ENCODE measurements around the gene SF3B4. TPM values are rescaled to one million over a fixed set of nuclear protein-coding genes. Genes with fewer than 3 reads are reported as not detected.

SF3B4 gene
- total and polyA plus RNA-seq, 2 of the 4 experiments (the other 2 are of a cell fraction), result 6.6 to 64.4 TPM

GRCh38 chr1:149965440-149965839 lies 37.8 kb upstream of the SF3B4 start:
- no peak overlapping the region for H3K27ac ChIP-seq (ENCODE audit: insufficient read depth, low read length)
- H3K18ac ChIP-seq (ENCODE audit: low read depth, low read length), result no peak overlapping the region
- H3K4me3 ChIP-seq (ENCODE audit: insufficient read depth, low read depth, low read length), result no peak overlapping the region
- no TSS peak for BruUV-seq (replicated peaks)
- H2BK120ac ChIP-seq (ENCODE audit: low read depth, low read length), result no peak overlapping the region
- no peak overlapping the region for H2AFZ ChIP-seq (replicated peaks; ENCODE audit: low read length, poor library complexity)
- no peak overlapping the region for H3K9ac ChIP-seq (ENCODE audit: low read depth, low read length)
- peaks cover 27% of the 10 kb centered on the region for H3K36me3 ChIP-seq (ENCODE audit: control insufficient read depth, insufficient read depth, low read length)
- dilution Hi-C loops (cut with HindIII; ENCODE audit: low sequenced_read_pairs, unreplicated experiment) (no loop called here), in situ Hi-C loops (cut with MboI; ENCODE audit: low sequenced_read_pairs) (no loop called here), intact Hi-C loops (cut with micrococcal nuclease) (no loop called here)
- no peak overlapping the region for H2AK9ac ChIP-seq (replicated peaks; ENCODE audit: low read depth, low read length, poor library complexity)
- H2AK5ac ChIP-seq (ENCODE audit: low read depth, low read length), result no peak overlapping the region
- H3K14ac ChIP-seq (replicated peaks; ENCODE audit: low read depth, low read length), result no peak overlapping the region
- no peak overlapping the region for H4K91ac ChIP-seq (ENCODE audit: insufficient read depth, low read depth, low read length)
- H3K79me1 ChIP-seq (ENCODE audit: low read depth in 1 of 2, low read length in 2 of 2), result peaks cover 12 to 33% of the 10 kb centered on the region in 2 experiments; a peak in 3 of 4 replicates
- H2BK20ac ChIP-seq (ENCODE audit: low read depth, low read length), result no peak overlapping the region
- CTCF ChIA-PET, result interaction anchor here (1.0 to 1.1 kb wide), 2 partner anchors 18 to 222 kb away, joined by 3 read pairs; no protein-coding TSS in a partner anchor
- no peak overlapping the region for H3K4ac ChIP-seq (ENCODE audit: low read depth, low read length)
- TF ChIP-seq MXI1 (IDR thresholded peaks at IDR 0.05; ENCODE audit: borderline replicate concordance, low read depth, low read length), result no peak
- no peak for TF ChIP-seq POLR2A (IDR thresholded peaks at IDR 0.05; ENCODE audit: low read depth, low read length)
- TF ChIP-seq FOS (IDR thresholded peaks at IDR 0.05; ENCODE audit: low read depth, low read length), result no peak
- no peak for TF ChIP-seq BHLHE40 (IDR thresholded peaks at IDR 0.05; ENCODE audit: low read depth, low read length)
- TF ChIP-seq SMC3 (IDR thresholded peaks at IDR 0.05; ENCODE audit: low read depth, low read length), result no peak
- no peak for TF ChIP-seq CEBPB (IDR thresholded peaks at IDR 0.05; ENCODE audit: low read depth, low read length)
- TF ChIP-seq USF2 (IDR thresholded peaks at IDR 0.05; ENCODE audit: low read depth, low read length), result no peak
- TF ChIP-seq MAFK (IDR thresholded peaks at IDR 0.05; ENCODE audit: low read depth, low read length), result no peak
- H2BK5ac ChIP-seq (ENCODE audit: low read depth, low read length, poor library complexity, severe bottlenecking), result no peak overlapping the region
- no peak overlapping the region for H3K23ac ChIP-seq (ENCODE audit: low read depth, low read length)
- POLR2A ChIA-PET (ENCODE audit: unreplicated experiment), result no interaction called here
- H4K8ac ChIP-seq (ENCODE audit: low read depth in 2 of 2, low read length in 2 of 2), result no peak overlapping the region
- H4K5ac ChIP-seq (ENCODE audit: low read depth, low read length), result no peak overlapping the region
- no peak overlapping the region for H2BK15ac ChIP-seq (ENCODE audit: low read depth, low read length)
- H4K20me1 ChIP-seq (ENCODE audit: insufficient read depth, low read length), result no peaks in the 10 kb centered on the region; the same call in 1 of the 2 replicates
- H3K9me1 ChIP-seq (ENCODE audit: insufficient read depth, low read length), result peaks cover 7% of the 10 kb centered on the region
- no peak overlapping the region for H3K56ac ChIP-seq (ENCODE audit: extremely low read depth, insufficient read depth, low read length)
- H3K4me2 ChIP-seq (ENCODE audit: low read depth, low read length), result no peak overlapping the region
- no CpG with 5 or more reads among the region's 3 CpGs for WGBS, 2 experiments (ENCODE audit: extremely low coverage in 2 of 2, insufficient read length in 1 of 2)
- peaks cover 5% of the 10 kb centered on the region for H3K4me1 ChIP-seq (ENCODE audit: control insufficient read depth, insufficient read depth, low read length)
- H3K9me3 ChIP-seq (ENCODE audit: control insufficient read depth, insufficient read depth, low read length), result no peaks in the 10 kb centered on the region
- no peaks in the 10 kb centered on the region for H3K27me3 ChIP-seq (ENCODE audit: control insufficient read depth, insufficient read depth, low read length)
- ATAC-seq (ENCODE audit: low read depth) (no peak), DNase-seq (no peak)
